Astrocyte of the cerebellum (primary cell): ENCODE data around the gene TICAM2.

Experiments used
- DNase-seq: peaks from one replicate; pipeline ENCODE4 v3.0.0-alpha.2; 2011; ENCODE audit warnings: low read depth
- H3K4me3 ChIP-seq: 2 replicates; pipeline ENCODE4 v1.5.1; 2011; ENCODE audit warnings: mild to moderate bottlenecking, low read depth, low read length, moderate library complexity
- CTCF ChIP-seq: IDR thresholded peaks from 2 replicates; pipeline ENCODE4 v1.5.1; 2012; ENCODE audit warnings: low read length, low read depth, moderate library complexity, mild to moderate bottlenecking; ENCODE audit errors: missing control alignments
- in situ Hi-C: cut with HindIII; loops from 2 replicates; pipeline ENCODE4 v1.10.0; 2017; ENCODE audit warnings: low sequenced_read_pairs

Gene TICAM2

GRCh38 chr5:115585265-115585664 lies 17.0 kb downstream of the TICAM2 start:
- in situ Hi-C loops = no loop called here
- no peak for TF ChIP-seq CTCF
- DNase-seq = no peak
- H3K4me3 ChIP-seq = no peak overlapping the region

- no peak overlapping the region for H3K4me3 ChIP-seq
- in situ Hi-C loops = no loop called here
- no peak for DNase-seq
- no peak for TF ChIP-seq CTCF
Observed at GRCh38 chr5:115584501-115584900, 17.8 kb downstream of the TICAM2 start.

DNA sequence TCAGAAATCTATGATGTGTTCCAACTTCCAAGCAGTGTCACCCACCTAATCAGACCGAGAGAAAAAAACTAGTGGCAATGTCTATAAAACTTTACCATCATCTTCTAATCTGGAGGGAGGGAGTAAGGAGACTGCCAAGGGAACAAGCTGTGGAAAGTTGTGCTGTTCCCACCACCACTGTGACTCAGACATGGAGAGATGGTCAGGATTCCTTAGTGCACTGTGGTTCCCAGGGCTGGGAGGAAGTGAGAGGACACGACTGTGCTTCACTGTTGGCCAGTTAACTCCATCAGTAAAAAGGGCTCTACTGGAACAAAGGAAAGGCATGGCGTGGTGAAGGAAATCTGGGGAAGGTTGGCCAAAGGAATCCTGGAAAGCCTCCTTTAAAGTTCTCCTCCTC lies 18.8 kb downstream of the TICAM2 start:
- in situ Hi-C loops = no loop called here
- peak; percentile 83 for DNase-seq
- no peak for TF ChIP-seq CTCF
- no peak overlapping the region for H3K4me3 ChIP-seq

DNA sequence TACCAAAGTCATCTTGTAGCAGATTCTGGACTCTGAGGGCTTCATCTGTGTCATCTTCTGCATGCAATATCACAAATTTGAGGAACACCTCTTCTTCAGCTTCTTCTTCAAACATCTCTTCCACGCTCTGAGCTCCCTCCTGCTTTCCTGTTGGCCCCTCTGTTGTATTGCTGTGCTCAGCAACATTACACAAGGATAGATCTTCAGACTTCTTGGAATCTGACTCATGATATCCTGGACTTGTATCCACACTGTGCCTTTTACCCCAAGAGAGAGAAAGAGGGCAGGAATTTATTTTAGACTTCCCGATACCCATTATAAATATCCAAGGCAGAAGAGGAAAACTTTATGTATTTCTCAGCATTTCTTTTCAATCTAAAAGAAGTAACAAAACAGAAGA lies 21.3 kb downstream of the TICAM2 start:
- H3K4me3 ChIP-seq = no peak overlapping the region
- in situ Hi-C loops = no loop called here
- TF ChIP-seq CTCF = no peak
- no peak for DNase-seq

GRCh38 chr5:115579747-115580173 lies 22.5 kb downstream of the TICAM2 start:
- no peak overlapping the region for H3K4me3 ChIP-seq
- DNase-seq = no peak
- TF ChIP-seq CTCF = no peak
- in situ Hi-C loops = no loop called here

DNA sequence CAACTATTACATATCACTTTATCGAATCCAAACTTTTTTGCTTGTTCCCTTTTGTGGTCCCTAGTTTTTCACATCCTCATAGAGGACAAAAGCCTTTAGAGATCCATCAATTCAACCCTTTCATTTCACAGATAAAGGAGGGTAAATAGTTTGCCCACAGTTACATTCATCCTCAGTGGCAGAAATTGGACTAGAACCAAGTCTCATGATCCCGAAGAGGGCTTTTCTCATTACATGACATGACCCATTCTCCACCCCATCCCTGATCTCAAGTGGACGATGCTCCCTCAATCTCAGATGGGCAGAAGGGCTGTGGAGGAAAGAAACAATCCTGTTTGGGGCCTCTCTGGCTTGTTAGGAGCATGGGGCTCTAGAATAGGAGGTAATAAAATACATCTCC lies 23.1 kb downstream of the TICAM2 start:
- no peak for DNase-seq
- in situ Hi-C loops = no loop called here
- no peak for TF ChIP-seq CTCF
- no peak overlapping the region for H3K4me3 ChIP-seq

DNA sequence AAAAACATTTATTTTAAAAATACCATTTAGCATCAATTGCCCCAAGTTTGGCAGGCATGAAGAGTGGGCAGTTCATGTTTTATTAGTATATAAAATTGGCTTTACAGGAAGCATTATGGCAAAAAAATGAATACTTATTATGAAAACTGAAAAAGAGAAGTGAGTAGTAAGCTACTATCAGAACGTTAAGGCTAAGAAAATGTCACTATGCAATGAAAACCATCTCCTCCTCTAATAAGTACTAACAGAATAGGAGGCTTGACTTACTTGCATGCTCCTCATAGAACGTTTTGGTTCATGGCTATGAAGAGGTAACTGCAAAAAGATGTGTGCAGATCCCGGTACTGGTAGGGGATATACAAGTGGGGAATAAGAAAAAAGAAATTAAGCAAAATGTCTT lies 23.6 kb downstream of the TICAM2 start:
- no peak for DNase-seq
- in situ Hi-C loops = no loop called here
- no peak for TF ChIP-seq CTCF
- no peak overlapping the region for H3K4me3 ChIP-seq
